CD4-positive, alpha-beta T cell treated with Interleukin-21 for 1 hour (primary cell): ENCODE data around the gene UGP2.
"Not testable (repeated sequence)": the region's sequence is repeated elsewhere in the genome, so short reads cannot be mapped to it uniquely, and the experiment has no call there.

Source experiments
- DNase-seq: peaks from one replicate; pipeline ENCODE4 v3.0.0-alpha.2; 2020

Gene UGP2

DNA sequence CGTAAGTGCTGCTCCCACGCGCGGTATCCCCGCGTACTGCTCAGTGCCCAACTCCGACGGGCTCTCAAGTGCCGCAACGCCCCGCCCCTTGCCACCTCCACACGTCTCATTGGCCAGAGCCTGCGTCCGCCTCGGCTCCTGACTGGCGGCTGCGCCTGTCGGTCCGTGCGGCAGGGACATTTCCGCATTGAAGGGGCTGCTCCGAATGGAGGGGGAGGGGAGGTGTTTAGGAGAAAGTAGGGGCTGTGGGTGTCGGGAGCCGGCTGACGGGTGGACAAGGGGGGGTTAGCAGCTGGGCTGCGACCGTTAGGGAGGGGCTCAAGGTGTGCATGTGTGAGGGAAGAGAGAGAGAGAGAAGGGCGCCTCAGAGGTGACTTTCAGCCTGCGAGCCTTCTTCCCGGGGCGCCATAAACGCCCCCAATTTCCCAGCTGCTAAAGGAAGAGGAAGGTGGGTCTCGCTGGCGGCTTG is 877 bp upstream of the UGP2 start:
- peak; percentile 97 for DNase-seq

GRCh38 chr2:63842149-63843061 is 709 bp downstream of the UGP2 start:
- no peak for DNase-seq

DNA sequence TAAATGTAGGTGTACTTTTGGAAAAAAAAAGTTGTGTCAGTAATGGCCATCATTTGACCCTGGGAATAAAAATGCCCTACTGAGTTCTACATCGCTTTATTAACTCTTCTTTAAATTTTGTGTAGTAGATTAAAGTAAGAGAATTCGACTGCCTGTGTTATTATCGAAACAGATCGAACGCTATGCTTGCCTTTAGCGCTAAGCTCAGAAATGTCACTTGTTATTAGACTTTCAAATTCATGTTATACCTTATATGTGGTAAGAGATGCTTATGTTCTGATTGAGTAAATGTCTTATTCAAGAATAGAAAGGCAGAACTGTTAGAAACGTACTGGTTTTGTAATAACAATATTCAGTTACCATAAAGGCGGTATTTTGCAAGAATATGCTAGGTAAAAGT is 1.4 kb downstream of the UGP2 start:
- DNase-seq = no peak

DNA sequence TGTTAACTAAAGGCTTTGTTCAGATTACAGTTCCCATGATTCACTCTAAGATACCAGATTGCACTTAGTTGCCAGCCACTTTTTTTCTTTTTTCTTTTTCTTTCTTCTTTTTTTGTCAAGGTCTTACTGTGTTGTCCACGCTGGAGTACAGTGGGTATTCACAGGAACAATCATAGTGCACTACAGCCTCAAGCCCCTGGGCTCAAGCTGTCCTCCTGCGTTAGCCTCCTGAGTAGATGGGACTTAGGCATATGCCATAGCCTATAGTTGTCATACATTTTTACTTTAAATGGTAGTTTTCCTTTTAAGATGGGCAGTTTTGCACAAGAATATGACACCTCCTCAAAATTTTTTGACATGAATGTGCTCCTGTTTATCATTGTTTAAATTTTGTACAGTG is 2.1 kb downstream of the UGP2 start:
- no peak for DNase-seq

GRCh38 chr2:63844616-63845015 is 2.9 kb downstream of the UGP2 start:
- no peak for DNase-seq

DNA sequence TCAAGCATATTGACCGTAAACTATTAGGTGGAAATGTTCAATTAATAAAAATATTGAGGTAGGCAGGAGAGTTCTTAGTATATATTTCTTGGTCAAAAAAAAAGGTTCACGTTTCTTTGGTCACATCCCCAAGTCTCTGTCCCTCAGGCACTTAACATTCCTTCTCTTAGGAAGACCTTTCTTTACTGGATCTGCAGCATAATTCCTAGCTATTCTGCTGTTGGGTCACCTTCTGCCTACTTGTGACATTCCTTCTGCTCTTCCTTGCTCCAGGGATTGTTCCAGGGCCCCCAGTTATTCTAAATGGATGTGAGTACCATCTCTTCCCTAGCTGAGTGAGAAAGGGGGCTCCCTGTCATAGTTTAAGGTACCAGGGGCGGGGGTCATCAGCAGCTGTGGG is 4.2 kb downstream of the UGP2 start:
- no peak for DNase-seq

- no peak for DNase-seq
These were observed 4.8 kb downstream of the UGP2 start for GRCh38 chr2:63846487-63846886.

DNA sequence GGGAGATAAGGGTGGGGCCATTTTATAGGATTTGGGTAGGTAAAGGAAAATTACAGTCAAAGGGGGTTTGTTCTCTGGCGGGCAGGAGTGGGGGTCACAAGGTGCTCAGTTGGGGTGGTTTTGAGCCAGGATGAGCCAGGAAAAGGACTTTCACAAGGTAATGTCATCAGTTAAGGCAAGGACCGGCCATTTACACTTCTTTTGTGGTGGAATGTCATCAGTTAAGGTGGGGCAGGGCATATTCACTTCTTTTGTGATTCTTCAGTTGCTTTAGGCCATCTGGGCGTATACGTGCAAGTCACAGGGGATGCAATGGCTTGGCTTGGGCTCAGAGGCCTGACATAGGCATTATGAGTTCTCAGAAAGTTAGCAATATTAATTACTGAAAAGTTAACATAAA is 5.9 kb downstream of the UGP2 start:
- not testable (repeated sequence) for DNase-seq

- DNase-seq = no peak
These were observed 7.9 kb downstream of the UGP2 start for GRCh38 chr2:63849381-63850203.

DNA sequence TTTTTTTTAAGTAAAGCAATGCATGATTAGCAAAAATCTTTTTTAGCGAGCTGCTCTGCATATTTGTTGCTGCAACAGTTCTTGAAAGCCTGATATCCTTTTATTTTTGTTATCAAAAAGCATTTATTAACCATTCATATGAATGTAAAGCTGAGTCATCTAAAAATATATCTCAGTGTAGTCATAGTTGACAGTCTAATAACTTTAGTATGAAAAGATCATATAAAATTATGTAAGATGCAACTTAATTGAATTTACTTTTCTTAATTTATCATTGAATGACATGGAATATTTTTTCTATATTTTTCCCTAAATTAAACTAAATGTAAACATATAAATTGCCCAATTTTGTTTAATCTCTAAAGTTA is 8.5 kb downstream of the UGP2 start:
- no peak for DNase-seq

DNA sequence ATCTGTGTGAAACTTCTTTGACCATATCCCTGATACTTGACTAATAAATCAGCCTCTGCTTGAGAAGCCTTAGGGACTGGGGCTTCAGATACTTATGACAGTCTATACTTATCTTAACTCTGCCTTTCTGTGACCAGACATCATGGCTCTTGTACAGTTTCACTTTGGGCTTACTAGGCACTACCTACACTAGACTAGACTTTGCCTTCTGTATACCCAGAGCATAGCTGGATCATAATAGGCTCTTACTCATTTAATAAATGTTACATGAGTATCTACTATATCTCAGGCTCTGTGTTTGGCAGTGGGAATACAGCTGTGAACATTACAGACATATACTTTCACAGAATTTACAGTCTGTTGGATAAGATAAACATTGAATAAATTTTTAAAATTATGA is 9.0 kb downstream of the UGP2 start:
- peak; percentile 22 for DNase-seq

GRCh38 chr2:63851691-63852311 is 10.1 kb downstream of the UGP2 start:
- no peak for DNase-seq

GRCh38 chr2:63853527-63854310 is 12.0 kb downstream of the UGP2 start:
- no peak for DNase-seq

DNA sequence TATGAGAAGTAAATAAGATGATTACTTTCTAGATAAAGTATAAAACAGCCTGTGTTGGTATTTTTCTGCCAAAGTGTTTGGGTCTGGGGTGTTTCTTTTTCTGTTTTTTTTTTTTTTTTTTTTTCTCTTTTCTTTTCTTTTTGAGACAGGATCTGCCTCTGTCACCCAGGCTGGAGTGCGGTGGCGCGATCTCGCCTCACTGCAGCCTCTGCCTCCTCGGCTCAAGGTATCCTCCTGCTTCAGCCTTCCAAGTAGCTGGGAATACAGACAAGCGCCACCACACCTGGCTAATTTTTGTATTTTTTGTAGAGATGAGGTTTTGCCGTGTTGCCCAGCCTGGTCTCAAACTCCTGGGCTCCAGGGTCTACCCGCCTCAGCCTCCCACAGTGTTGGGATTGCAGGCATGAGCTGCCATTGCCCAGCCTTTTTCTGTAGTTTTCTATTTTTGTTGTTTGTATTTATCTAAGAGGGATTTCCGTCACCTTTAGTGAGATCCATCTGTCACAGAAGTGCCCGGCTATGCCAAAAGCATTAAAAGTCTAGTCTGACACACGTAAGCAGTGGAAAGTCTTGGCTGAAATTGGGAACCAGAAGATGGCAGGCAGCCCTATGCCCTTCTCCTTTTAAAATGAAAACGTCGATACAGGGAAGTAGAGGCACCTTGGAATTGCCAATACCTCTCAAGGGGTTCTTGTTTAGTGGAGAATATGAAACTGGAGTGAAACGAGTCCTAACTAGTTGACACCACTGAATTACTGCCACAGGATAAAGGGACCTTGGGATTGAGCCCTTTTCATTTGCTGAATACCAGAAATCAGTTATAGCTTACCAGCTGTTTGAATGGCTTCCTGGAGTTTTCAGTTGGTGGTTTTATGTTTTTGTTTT is 14.0 kb downstream of the UGP2 start:
- no peak for DNase-seq

- peak; percentile 84 for DNase-seq
These were observed 14.6 kb downstream of the UGP2 start for GRCh38 chr2:63856303-63856603.

- no peak for DNase-seq
These were observed 16.6 kb downstream of the UGP2 start for GRCh38 chr2:63858291-63858690.

GRCh38 chr2:63861220-63861822 is 19.6 kb downstream of the UGP2 start:
- peak; percentile 77 for DNase-seq

DNA sequence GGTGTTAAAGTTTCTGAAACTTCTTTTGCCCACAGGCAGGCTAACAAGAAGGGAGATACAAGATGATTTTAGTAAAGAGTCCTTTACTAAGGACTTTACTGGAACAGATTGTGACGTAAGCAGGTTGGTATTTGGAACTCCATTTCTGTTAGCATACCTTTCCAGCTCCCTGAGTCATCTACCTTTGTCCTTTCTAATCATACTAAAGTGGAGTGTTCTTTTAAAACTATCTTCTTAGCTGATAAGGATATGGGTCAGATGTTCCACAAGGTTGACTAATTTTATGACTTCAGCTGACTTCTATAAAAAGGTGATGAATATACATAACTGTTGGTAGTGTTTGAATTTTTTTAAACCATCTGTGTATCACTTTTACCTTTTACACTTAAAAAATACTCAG is 21.1 kb downstream of the UGP2 start:
- DNase-seq = no peak

- no peak for DNase-seq
These were observed 22.0 kb downstream of the UGP2 start for GRCh38 chr2:63863707-63864106.

GRCh38 chr2:63865159-63865799 is 23.6 kb downstream of the UGP2 start:
- no peak for DNase-seq
